LHCN-M2 (cell line): ENCODE data around the gene RCC2. TPM values are rescaled to one million over a fixed set of nuclear protein-coding genes. Genes with fewer than 3 reads are reported as not detected.

Experiments
- DNase-seq: peaks from one replicate; pipeline ENCODE4 v3.0.0-alpha.2; 2012; ENCODE audit warnings: low read depth
- total RNA-seq: library from RNA; depleted of rRNA; stranded (reverse); fragments of >200 nt; gene quantifications from 2 replicates; pipeline ENCODE4 v1.2.3, GENCODE V29; 2014; rRNA removed

The RCC2 gene
- total RNA-seq, 1 experiment from 2014 or later, result 38.4 TPM

GRCh38 chr1:17377325-17377953 is 62.0 kb downstream of the RCC2 start:
- no peak for DNase-seq

- no peak for DNase-seq
Measured at GRCh38 chr1:17375651-17376050, 63.8 kb downstream of the RCC2 start.

- DNase-seq, result no peak
Measured at GRCh38 chr1:17372955-17373354, 66.5 kb downstream of the RCC2 start.

GRCh38 chr1:17371896-17372295 is 67.6 kb downstream of the RCC2 start, which contains the start of gene PADI6:
TSS of gene PADI6 (plus strand) at chr1:17372196. CDS start at chr1:17372246, 50 bp downstream.
- DNase-seq, result no peak

- no peak for DNase-seq
Measured at GRCh38 chr1:17370618-17371017, 68.9 kb downstream of the RCC2 start.

GRCh38 chr1:17369466-17369865 is 70.0 kb downstream of the RCC2 start:
- no peak for DNase-seq

GRCh38 chr1:17365293-17365692 is 74.2 kb downstream of the RCC2 start:
- DNase-seq, result no peak

- no peak for DNase-seq
Measured at GRCh38 chr1:17363771-17364170, 75.7 kb downstream of the RCC2 start.

- no peak for DNase-seq
Measured at GRCh38 chr1:17363351-17363750, 76.1 kb downstream of the RCC2 start.

- DNase-seq, result no peak
Measured at GRCh38 chr1:17361687-17362086, 77.8 kb downstream of the RCC2 start.

GRCh38 chr1:17360272-17360956 is 79.1 kb downstream of the RCC2 start:
- DNase-seq, result no peak

- DNase-seq, result no peak
Measured at GRCh38 chr1:17359808-17360207, 79.7 kb downstream of the RCC2 start.

GRCh38 chr1:17359031-17359430 is 80.4 kb downstream of the RCC2 start:
- DNase-seq, result no peak

GRCh38 chr1:17358557-17358956 is 80.9 kb downstream of the RCC2 start:
- no peak for DNase-seq

Other genes starting within 250 kb of the RCC2 start
- gene PADI1, start 234.5 kb downstream of the RCC2 start, total RNA-seq, result 1.2 and 1.3 TPM in 2 replicates
- gene PADI3, start 190.6 kb downstream of the RCC2 start, total RNA-seq, result 0.06 and 0.57 TPM in 2 replicates
- not detected in 2 replicates for gene PADI4, start 131.5 kb downstream of the RCC2 start, total RNA-seq
- gene PADI6, start 67.5 kb downstream of the RCC2 start, total RNA-seq, result not detected in 2 replicates
- 51.7 and 53.3 TPM in 2 replicates for gene ARHGEF10L, start 100.0 kb upstream of the RCC2 start, total RNA-seq